Measurements from ENCODE around the gene DLK1. TPM values are rescaled to one million over a fixed set of nuclear protein-coding genes. Genes with fewer than 3 reads are reported as not detected.

Gene DLK1
- total RNA-seq, 4 donors from 2014 or later = not detected

GRCh38 chr14:100780646-100781355 lies 54.1 kb downstream of the DLK1 start:
- DNase-seq = peak; percentile 2
- no peak overlapping the region for H3K4me3 ChIP-seq
- 72 to 74% methylated on average over 6 to 12 of the region's 12 CpGs for WGBS, 2 donors (ENCODE audit: low coverage in 1 of 2)
- no peaks in the 10 kb centered on the region for H3K36me3 ChIP-seq
- H3K27me3 ChIP-seq = no peaks in the 10 kb centered on the region
- no peaks in the 10 kb centered on the region for H3K4me1 ChIP-seq
- H3K27ac ChIP-seq = no peak overlapping the region
- in situ Hi-C loops (cut with MboI; ENCODE audit: low pct_ligation_motif_present in 1 of 4, low pct_unique_long_range_greater_than_20kb in 1 of 4, low sequenced_read_pairs in 3 of 4) (no loop called here), intact Hi-C loops (cut with DNase I; ENCODE audit: low total_unique reads) (no loop called here)
- H3K9me3 ChIP-seq = no peaks in the 10 kb centered on the region
- TF ChIP-seq EP300 (IDR thresholded peaks at IDR 0.05; ENCODE audit: low read depth) (no peak), POLR2AphosphoS5 (IDR thresholded peaks at IDR 0.05) (no peak), CTCF (IDR thresholded peaks at IDR 0.05) (no peak), POLR2A (IDR thresholded peaks at IDR 0.05) (no peak)

GRCh38 chr14:100781952-100782351 lies 55.3 kb downstream of the DLK1 start:
- DNase-seq = no peak
- intact Hi-C loops (cut with DNase I; ENCODE audit: low total_unique reads) = no loop called here
- Histone ChIP-seq H3K4me3 (no peak overlapping the region), H3K27me3 (no peaks in the 10 kb centered on the region), H3K36me3 (no peaks in the 10 kb centered on the region), H3K4me1 (no peaks in the 10 kb centered on the region), H3K27ac (no peak overlapping the region), H3K9me3 (no peaks in the 10 kb centered on the region)
- 83 to 100% methylated on average over 2 to 8 of the region's 8 CpGs for WGBS, 2 donors (ENCODE audit: low coverage in 1 of 2)
- in situ Hi-C loops (cut with MboI; ENCODE audit: low pct_ligation_motif_present in 1 of 4, low pct_unique_long_range_greater_than_20kb in 1 of 4, low sequenced_read_pairs in 3 of 4) = no loop called here
- TF ChIP-seq POLR2AphosphoS5 (IDR thresholded peaks at IDR 0.05) (no peak), POLR2A (IDR thresholded peaks at IDR 0.05) (no peak), CTCF (IDR thresholded peaks at IDR 0.05) (no peak), EP300 (IDR thresholded peaks at IDR 0.05; ENCODE audit: low read depth) (no peak)

GRCh38 chr14:100782516-100783320 lies 56.0 kb downstream of the DLK1 start:
- WGBS, 2 donors (ENCODE audit: low coverage in 1 of 2) = 20 to 66% methylated on average over 1 to 13 of the region's 13 CpGs
- H3K27me3 ChIP-seq = no peaks in the 10 kb centered on the region
- in situ Hi-C loops (cut with MboI; ENCODE audit: low pct_ligation_motif_present in 1 of 4, low pct_unique_long_range_greater_than_20kb in 1 of 4, low sequenced_read_pairs in 3 of 4) = no loop called here
- no peaks in the 10 kb centered on the region for H3K36me3 ChIP-seq
- intact Hi-C loops (cut with DNase I; ENCODE audit: low total_unique reads) = no loop called here
- no peak overlapping the region for H3K27ac ChIP-seq
- H3K4me1 ChIP-seq = no peaks in the 10 kb centered on the region
- no peak overlapping the region for H3K4me3 ChIP-seq
- H3K9me3 ChIP-seq = no peaks in the 10 kb centered on the region
- DNase-seq = no peak
- TF ChIP-seq CTCF (IDR thresholded peaks at IDR 0.05) (no peak), POLR2AphosphoS5 (IDR thresholded peaks at IDR 0.05) (no peak), POLR2A (IDR thresholded peaks at IDR 0.05) (no peak), EP300 (IDR thresholded peaks at IDR 0.05; ENCODE audit: low read depth) (no peak)

- Histone ChIP-seq H3K27me3 (no peaks in the 10 kb centered on the region), H3K36me3 (no peaks in the 10 kb centered on the region), H3K4me1 (no peaks in the 10 kb centered on the region), H3K9me3 (no peaks in the 10 kb centered on the region), H3K27ac (no peak overlapping the region), H3K4me3 (no peak overlapping the region)
- WGBS, 2 donors (ENCODE audit: low coverage in 1 of 2) = 87 to 88% methylated on average over 12 to 27 of the region's 27 CpGs
- intact Hi-C loops (cut with DNase I; ENCODE audit: low total_unique reads) = no loop called here
- DNase-seq = no peak
- TF ChIP-seq EP300 (IDR thresholded peaks at IDR 0.05; ENCODE audit: low read depth) (no peak), POLR2A (IDR thresholded peaks at IDR 0.05) (no peak), CTCF (IDR thresholded peaks at IDR 0.05) (no peak), POLR2AphosphoS5 (IDR thresholded peaks at IDR 0.05) (no peak)
- in situ Hi-C loops (cut with MboI; ENCODE audit: low pct_ligation_motif_present in 1 of 4, low pct_unique_long_range_greater_than_20kb in 1 of 4, low sequenced_read_pairs in 3 of 4) = no loop called here
Measured at GRCh38 chr14:100783630-100784370, 57.1 kb downstream of the DLK1 start.

Data from transverse colon (tissue), 4 donors.